Ishikawa (cell line): ENCODE measurements around the gene ACR.
A peak's percentile ranks its signal among the peaks of the same experiment; 100 is the strongest.

Experiments used
- CEBPB ChIP-seq: IDR thresholded peaks from 2 replicates; pipeline ENCODE4 v1.6.1; 2012
- CREB1 ChIP-seq: IDR thresholded peaks from 2 replicates; pipeline ENCODE4 v1.6.1; 2012; ENCODE audit warnings: low read depth
- EGR1 ChIP-seq: IDR thresholded peaks from 2 replicates; pipeline ENCODE4 v1.6.1; 2012
- EP300 ChIP-seq: IDR thresholded peaks from 2 replicates; pipeline ENCODE4 v1.6.1; 2012; ENCODE audit warnings: borderline replicate concordance
- FOXM1 ChIP-seq: IDR thresholded peaks from 2 replicates; pipeline ENCODE4 v1.6.1; 2012; ENCODE audit warnings: low read depth, borderline replicate concordance
- NFIC ChIP-seq: IDR thresholded peaks from 2 replicates; pipeline ENCODE4 v1.6.1; 2012
- RAD21 ChIP-seq: IDR thresholded peaks from 2 replicates; pipeline ENCODE4 v1.6.1; 2012; ENCODE audit warnings: low read depth
- REST ChIP-seq: IDR thresholded peaks from 2 replicates; pipeline ENCODE4 v1.6.1; 2012; ENCODE audit warnings: low read depth, mild to moderate bottlenecking
- TAF1 ChIP-seq: IDR thresholded peaks from 2 replicates; pipeline ENCODE4 v1.6.1; 2012; ENCODE audit warnings: low read depth, mild to moderate bottlenecking
- TCF12 ChIP-seq: IDR thresholded peaks from 2 replicates; pipeline ENCODE4 v1.6.1; 2012; ENCODE audit warnings: low read depth
- TEAD4 ChIP-seq: IDR thresholded peaks from 2 replicates; pipeline ENCODE4 v1.6.1; 2012
- USF1 ChIP-seq: IDR thresholded peaks from 2 replicates; pipeline ENCODE4 v1.6.1; 2012
- YY1 ChIP-seq: IDR thresholded peaks from 2 replicates; pipeline ENCODE4 v1.6.1; 2012; ENCODE audit warnings: low read depth
- ZBTB7A ChIP-seq: IDR thresholded peaks from 2 replicates; pipeline ENCODE4 v1.6.1; 2012; ENCODE audit warnings: low read depth
- TF ChIP-seq, protein P1 (sequence below): IDR thresholded peaks from 2 replicates; pipeline ENCODE4 v1.6.1; 2012

The ACR gene

GRCh38 chr22:50730013-50730891 is 7.8 kb upstream of the ACR start:
- TF ChIP-seq TAF1 (no peak), TCF12 (no peak), TEAD4 (no peak), EGR1 (no peak), ZBTB7A (no peak), REST (no peak), CREB1 (no peak), RAD21 (no peak), FOXM1 (no peak), YY1 (no peak), EP300 (no peak), NFIC (no peak)

GRCh38 chr22:50730941-50731661 is 6.9 kb upstream of the ACR start:
- TF ChIP-seq, protein P1, sequence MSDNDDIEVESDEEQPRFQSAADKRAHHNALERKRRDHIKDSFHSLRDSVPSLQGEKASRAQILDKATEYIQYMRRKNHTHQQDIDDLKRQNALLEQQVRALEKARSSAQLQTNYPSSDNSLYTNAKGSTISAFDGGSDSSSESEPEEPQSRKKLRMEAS = no peak
- TF ChIP-seq CEBPB (no peak), REST (no peak), YY1 (no peak), TEAD4 (no peak), FOXM1 (no peak), NFIC (no peak), EGR1 (no peak)

DNA sequence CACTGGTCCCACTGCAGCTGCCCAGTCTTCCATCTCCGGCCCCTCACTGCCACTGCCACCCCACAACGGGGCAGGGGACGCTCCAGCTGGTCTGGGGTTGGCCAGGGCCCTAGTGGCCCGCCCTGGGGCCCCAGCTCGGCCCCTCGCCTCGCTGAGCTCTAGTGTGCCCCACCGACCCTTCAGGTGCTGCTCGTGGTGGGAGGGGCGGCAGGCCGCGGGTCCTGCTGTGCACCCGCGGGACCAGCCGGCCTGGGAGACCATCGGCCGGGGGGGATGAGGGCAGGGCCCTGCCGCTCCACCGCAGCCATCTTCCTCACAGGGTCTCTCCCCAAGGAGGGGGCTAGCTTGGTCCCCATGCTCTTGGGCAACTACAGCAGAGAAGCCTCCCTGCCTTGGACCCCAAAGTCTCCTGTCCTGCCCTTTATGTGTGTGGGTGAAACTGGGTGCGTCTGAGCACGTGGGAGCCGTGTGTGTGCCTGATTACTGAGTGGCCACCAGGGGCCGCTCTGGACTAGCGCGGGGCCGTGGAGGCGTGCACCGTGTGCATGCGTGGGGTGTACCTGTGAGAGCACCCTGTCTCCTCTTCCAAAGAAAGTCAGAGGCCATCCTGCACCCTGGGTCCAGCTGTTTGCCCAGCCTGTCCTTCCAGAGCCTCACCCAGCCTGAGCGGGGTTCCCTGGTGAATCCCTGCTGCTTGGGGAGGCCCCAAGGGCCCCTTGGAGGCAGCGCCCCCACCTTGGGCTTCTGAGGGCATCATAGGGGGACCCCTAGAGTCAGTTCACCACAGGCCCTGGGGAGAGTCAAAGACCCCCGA is 6.0 kb upstream of the ACR start:
- TF ChIP-seq EGR1 = no peak
- no peak for TF ChIP-seq TCF12
- TF ChIP-seq FOXM1 = no peak
- TF ChIP-seq TAF1 = no peak
- no peak for TF ChIP-seq CEBPB
- TF ChIP-seq RAD21 = peak; percentile 86
- TF ChIP-seq USF1 = peak; percentile 72
- no peak for TF ChIP-seq EP300
- TF ChIP-seq, protein P1 = peak; percentile 91
- no peak for TF ChIP-seq TEAD4
- TF ChIP-seq CREB1 = no peak
- TF ChIP-seq NFIC = no peak
- TF ChIP-seq YY1 = no peak
- no peak for TF ChIP-seq REST
- TF ChIP-seq ZBTB7A = peak; percentile 41; the same call in 1 of the 2 replicates

DNA sequence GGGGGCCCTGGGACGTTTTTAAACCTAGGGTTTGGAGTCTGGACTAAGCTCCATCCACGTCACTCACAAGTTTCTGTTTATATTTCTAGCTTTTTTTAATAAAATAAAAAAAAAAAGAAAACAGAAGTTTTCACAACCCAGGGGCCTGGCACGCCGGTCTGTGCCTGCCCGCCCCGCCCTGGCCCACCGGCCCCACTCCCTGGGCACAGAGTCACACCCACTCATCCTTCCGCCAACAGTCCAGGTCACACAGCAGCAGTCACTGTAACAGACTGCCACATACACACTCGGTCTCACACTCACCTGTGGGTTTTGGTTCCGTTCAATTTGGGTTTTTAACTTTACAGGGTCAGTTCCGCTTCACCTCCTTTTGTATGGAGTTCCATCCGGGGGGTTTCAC is 5.3 kb upstream of the ACR start:
- no peak for TF ChIP-seq FOXM1
- no peak for TF ChIP-seq CREB1
- no peak for TF ChIP-seq RAD21
- TF ChIP-seq TEAD4 = no peak
- TF ChIP-seq CEBPB = no peak
- TF ChIP-seq ZBTB7A = no peak
